ENCODE results near the gene AUNIP.

GRCh38 chr1:25907601-25908000, 48.3 kb upstream of the AUNIP start:
- no peak for TF ChIP-seq CTCF (IDR thresholded peaks at IDR 0.05; ENCODE audit: control extremely low read depth in 1 of 3, insufficient read depth in 1 of 3, low read depth in 1 of 3, low read length in 3 of 3)
- no peak for TF ChIP-seq RNF2 (IDR thresholded peaks at IDR 0.05; ENCODE audit: borderline replicate concordance, low read depth, low read length, missing control alignments, poor library complexity, severe bottlenecking)
- TF ChIP-seq JUN (IDR thresholded peaks at IDR 0.05; ENCODE audit: low read depth, low read length) = no peak
- no peak for TF ChIP-seq EP300 (IDR thresholded peaks at IDR 0.05; ENCODE audit: borderline replicate concordance in 1 of 2, low read depth in 2 of 2, low read length in 2 of 2)
- no peak for TF ChIP-seq POLR2A (IDR thresholded peaks at IDR 0.05; ENCODE audit: control extremely low read depth in 1 of 2, low read depth in 2 of 2, low read length in 2 of 2)
- no peak for TF ChIP-seq KDM5A (IDR thresholded peaks at IDR 0.05; ENCODE audit: low read length)
- no peak for TF ChIP-seq HDAC2 (IDR thresholded peaks at IDR 0.05; ENCODE audit: borderline replicate concordance in 1 of 2, low read depth in 2 of 2, low read length in 2 of 2)

Data from H1 (cell line).